Measurements from ENCODE around the gene CDH24. TPM values are rescaled to one million over a fixed set of nuclear protein-coding genes. Genes with fewer than 3 reads are reported as not detected.

The CDH24 gene
- total and polyA plus RNA-seq, 2 of the 8 experiments (the other 6 are each of a cell fraction or from before 2014, with no cell fraction given) = 18.1 to 27.6 TPM

DNA sequence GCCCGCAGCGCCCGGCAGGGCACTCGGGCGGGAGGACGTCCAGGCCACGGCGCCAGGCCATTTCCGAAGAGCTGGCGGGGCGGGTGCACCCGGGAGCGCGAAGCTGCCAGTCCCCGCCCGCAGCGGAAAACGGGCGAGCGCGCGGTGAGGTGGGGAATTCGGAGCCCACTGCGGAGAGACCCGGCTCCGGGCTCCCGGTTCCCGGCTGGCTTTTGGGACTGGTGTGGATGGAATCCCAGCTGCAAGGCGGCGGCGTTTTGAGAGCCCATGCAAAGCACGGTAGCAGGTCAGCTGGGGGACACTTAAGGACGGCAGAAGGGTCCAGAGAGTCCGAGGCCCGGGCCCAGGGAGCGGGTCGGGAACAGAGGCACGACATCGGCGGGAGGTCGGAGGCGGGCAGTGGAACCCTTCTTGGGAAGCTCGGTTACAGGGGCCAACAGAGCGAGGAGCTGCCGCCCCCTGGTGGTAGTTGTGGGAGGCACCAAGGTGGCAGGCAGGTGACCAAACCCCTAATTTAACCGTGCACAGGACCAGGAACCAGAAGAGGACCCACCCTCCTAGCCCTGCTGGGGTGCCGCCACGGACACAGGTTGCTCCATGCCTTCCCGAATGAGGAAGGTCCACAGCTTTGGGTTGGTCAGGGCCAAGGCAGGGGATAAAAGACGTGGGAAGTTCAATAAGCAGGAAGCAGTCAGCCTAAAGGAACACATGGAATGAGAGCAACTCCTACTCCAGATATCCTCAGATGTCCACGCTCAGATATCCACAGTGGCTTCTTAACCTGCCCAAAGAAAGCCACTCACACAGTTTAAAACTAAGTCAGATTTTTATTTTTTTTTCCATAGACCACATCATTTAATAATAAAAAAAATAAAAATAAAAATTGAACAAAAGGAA, 685 bp upstream of the CDH24 start (continued):
- TF ChIP-seq FOSL1 (IDR thresholded peaks at IDR 0.05; ENCODE audit: insufficient read depth, low read depth, low read length) (no peak), POLR2A (IDR thresholded peaks at IDR 0.05; ENCODE audit: control extremely low read depth in 1 of 2, low read depth in 2 of 2, low read length in 2 of 2) (peak in 1 of 2 experiments; percentile 61; a peak in 2 of 3 replicates), KDM5A (IDR thresholded peaks at IDR 0.05; ENCODE audit: low read length) (no peak), SAP30 (IDR thresholded peaks at IDR 0.05; ENCODE audit: insufficient read depth, insufficient replicate concordance, low read length) (peak; percentile 60), EP300 (IDR thresholded peaks at IDR 0.05; ENCODE audit: borderline replicate concordance in 1 of 2, low read depth in 2 of 2, low read length in 2 of 2) (no peak), SIN3A (conservative IDR thresholded peaks at IDR 0.05 in 1 of 2, IDR thresholded peaks at IDR 0.05 in 1 of 2; ENCODE audit: low read depth in 1 of 2, low read length in 2 of 2) (peak in 1 of 2 experiments; percentile 70; a peak in 2 of 4 replicates), SIRT6 (IDR thresholded peaks at IDR 0.05; ENCODE audit: low read length) (no peak), BRCA1 (IDR thresholded peaks at IDR 0.05; ENCODE audit: low read depth, low read length) (no peak), CTBP2 (IDR thresholded peaks at IDR 0.05; ENCODE audit: borderline replicate concordance, insufficient read depth, insufficient read length, low read length) (no peak), YY1 (IDR thresholded peaks at IDR 0.05; ENCODE audit: low read depth, low read length) (no peak)

All from H1 (cell line).